OCI-M1 (cell line): ENCODE data around the gene IAPP.
"Not testable (repeated sequence)": the region's sequence is repeated elsewhere in the genome, so short reads cannot be mapped to it uniquely, and the experiment has no call there.

Experiments used
- DNase-seq: peaks from one replicate; lab custom pipeline; 2025; lab: John Stamatoyannopoulos, UW

IAPP gene

DNA sequence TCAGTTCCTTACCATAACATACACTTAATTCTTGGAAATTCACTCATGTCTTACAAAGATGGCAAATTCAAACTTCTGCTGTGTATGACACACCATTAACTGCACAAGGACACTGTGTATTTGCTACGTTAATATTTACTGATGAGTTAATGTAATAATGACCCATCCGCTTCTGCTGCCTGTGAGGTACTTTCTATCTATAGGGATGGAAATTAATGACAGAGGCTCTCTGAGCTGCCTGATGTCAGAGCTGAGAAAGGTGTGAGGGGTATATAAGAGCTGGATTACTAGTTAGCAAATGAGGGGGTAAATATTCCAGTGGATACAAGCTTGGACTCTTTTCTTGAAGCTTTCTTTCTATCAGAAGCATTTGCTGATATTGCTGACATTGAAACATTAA lies at the start of gene IAPP:
TSS of gene IAPP (plus strand) at position 301 of the 400 bp plus-strand sequence. CDS start 450 bp downstream, outside the sequence.
- DNase-seq, result no peak

- DNase-seq, result peak; percentile 6
Measured at GRCh38 chr12:21323736-21324135, 49.0 kb upstream of the IAPP start.

- DNase-seq, result no peak
Measured at GRCh38 chr12:21324551-21324950, 48.2 kb upstream of the IAPP start.

- DNase-seq, result no peak
Measured at GRCh38 chr12:21328578-21328977, 44.1 kb upstream of the IAPP start.

DNA sequence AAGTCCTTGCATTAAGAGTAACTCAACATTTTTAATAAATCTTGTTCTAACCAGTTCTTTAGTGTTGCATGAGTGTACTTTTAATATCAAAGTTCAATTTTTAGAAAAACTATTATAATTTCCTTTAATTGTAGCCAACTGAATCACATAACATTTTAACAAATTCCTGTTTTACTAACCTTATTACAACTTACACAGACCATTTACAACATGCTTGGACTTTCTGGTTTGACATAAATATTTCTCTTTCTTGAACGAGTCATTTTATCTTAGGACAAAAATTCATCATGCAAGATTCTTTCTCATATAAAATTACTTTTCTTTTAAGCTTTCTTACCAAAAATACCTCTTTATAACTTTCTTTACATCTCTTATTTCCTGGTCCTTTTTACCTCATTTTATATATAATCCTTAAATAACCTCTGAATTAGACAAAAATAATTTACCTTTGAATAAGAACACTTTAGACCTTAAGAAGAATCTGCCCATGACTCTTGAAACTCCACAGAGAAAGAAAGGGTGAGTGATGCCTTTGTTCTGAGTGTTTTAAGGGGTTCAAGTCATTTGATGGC lies 41.9 kb upstream of the IAPP start:
- peak; percentile 64 for DNase-seq

DNA sequence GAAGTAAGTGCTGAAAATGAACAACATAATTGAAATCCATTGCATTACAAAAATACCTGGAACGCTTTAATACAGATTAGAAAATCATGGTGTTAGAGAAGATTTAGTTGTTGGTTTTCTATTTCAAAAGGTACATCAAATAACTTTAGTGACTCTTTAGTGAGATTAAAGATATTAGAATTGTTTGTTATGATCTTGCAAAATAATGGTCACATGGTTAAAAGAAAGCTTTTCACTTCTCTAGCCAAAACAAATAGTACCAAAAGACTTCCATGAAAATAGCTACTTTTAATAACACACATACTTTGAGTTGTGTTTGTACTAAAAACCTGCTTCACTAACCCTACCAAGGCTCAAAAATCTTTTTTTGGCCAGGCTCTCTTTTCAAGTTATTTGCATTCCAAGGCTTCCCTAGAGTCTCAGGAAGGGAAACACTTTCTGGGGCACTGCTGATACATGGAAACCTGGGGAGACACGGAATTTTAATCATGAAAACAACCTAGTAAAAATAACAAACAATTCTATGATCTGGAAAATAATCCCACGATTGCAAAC lies 37.9 kb upstream of the IAPP start, which contains the start of gene SLCO1A2:
TSS of gene SLCO1A2 (minus strand) at position 147 of the 555 bp plus-strand sequence. CDS start 270 bp downstream, outside the sequence.
- no peak for DNase-seq

- no peak for DNase-seq
Measured at GRCh38 chr12:21336656-21337055, 36.0 kb upstream of the IAPP start.

DNA sequence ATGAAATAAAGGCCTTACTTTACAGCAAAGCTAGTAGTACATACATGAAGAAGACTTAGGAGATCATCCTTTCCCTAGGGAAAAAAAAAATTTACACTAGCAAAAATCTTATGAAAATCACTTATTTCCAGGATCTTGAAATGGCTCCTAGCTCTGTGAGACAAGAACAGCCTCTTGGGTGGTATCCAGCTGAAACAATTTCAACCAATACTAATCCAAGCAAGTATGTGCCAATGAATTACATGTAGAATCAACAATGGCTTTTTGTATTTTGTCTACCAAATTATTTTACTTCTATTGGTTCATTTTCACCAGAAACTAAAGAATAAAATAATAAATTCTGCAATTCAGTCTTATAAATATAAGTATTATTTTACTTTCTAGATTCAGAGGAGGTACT lies 35.2 kb upstream of the IAPP start:
- no peak for DNase-seq

GRCh38 chr12:21337959-21338744 lies 34.5 kb upstream of the IAPP start:
- no peak for DNase-seq

- DNase-seq, result no peak
Measured at GRCh38 chr12:21339921-21340320, 32.8 kb upstream of the IAPP start.

DNA sequence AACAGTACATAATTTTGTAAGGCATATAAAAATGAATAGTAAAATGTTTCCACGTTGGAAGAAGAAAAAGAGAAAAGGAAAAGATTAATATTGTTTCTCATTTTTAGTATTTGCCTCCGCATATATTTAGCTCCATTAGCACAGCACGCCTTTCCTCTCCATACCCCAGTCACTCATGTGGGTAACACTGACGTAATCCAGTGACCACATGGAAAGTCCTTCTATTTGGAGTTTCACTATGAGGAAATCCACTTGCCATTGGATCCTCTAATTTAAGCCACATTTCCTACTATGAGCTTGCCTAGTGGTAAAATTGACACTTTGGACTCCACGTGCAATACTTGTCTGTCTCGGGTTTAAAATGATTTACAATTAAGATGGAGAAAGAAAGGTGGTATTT lies 32.3 kb upstream of the IAPP start:
- no peak for DNase-seq

DNA sequence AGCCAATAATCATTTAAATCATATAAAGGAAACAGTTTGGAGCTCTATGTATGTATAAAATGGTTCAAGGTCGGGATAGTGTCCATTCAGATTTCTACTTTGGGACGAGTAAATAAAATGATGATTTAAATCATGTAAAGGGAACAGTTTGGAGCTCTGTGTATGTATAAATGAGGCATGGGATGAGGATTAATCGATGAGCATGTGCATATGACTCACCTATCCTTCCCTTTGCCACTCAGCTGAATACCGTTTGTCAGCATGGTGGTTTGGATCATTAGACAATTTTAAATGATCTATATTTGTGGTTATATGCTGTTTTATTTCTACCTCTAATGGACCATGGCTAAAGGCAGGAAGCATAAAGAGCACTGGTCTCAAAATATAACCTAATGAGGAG lies 30.9 kb upstream of the IAPP start:
- DNase-seq, result no peak

- DNase-seq, result no peak
Measured at GRCh38 chr12:21343636-21344035, 29.1 kb upstream of the IAPP start.

- DNase-seq, result peak; percentile 55
Measured at GRCh38 chr12:21346542-21347205, 26.0 kb upstream of the IAPP start.

DNA sequence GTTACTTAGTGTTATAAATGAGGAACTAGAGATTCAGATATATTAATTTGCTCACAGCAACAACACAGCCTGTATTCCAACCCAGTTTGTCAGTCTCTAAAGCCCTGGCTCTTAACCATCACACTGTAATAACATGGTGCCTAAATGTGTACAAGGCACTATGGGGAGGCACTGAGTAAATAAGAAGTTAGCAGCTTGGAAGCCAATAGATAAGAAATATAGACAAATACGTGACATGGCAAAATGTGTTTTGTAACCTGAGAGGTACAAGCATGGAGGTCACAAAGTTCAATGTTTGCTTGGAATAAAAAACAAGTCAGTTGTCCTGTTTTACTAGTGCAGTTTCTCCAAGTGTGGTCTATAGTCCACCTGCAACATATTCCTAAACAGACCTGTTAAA lies 21.7 kb upstream of the IAPP start:
- DNase-seq, result peak; percentile 26

GRCh38 chr12:21353487-21353886 lies 19.2 kb upstream of the IAPP start:
- DNase-seq, result peak; percentile 39

- DNase-seq, result no peak
Measured at GRCh38 chr12:21353948-21354347, 18.8 kb upstream of the IAPP start.

GRCh38 chr12:21354641-21355040 lies 18.1 kb upstream of the IAPP start:
- no peak for DNase-seq

- DNase-seq, result not testable (repeated sequence)
Measured at GRCh38 chr12:21360632-21361031, 12.1 kb upstream of the IAPP start.

- DNase-seq, result no peak
Measured at GRCh38 chr12:21369141-21369980, 3.3 kb upstream of the IAPP start.

GRCh38 chr12:21370845-21371449 lies 1.8 kb upstream of the IAPP start:
- peak; percentile 13 for DNase-seq
